RWPE2 (cell line): ENCODE measurements around the gene POLA2.

Experiments
- ATAC-seq: fragments of 200-7000 bp; cut with Tn5 transposase; 3 replicates; pipeline ENCODE4 v1.9.1; 2021; ENCODE audit warnings: low read depth
- DNase-seq: peaks from one replicate; pipeline ENCODE4 v3.0.0-alpha.2; 2020; ENCODE audit warnings: low spot score
- H3K27ac ChIP-seq: fragments of 450-650 bp; 2 replicates; pipeline ENCODE4 v1.5.1; 2017; ENCODE audit warnings: mild to moderate bottlenecking; ENCODE audit not compliant: poor library complexity, severe bottlenecking
- H3K27me3 ChIP-seq: fragments of 250-450 bp; sonication (Bioruptor Pico); 2 replicates; pipeline ENCODE4 v1.5.1; 2021; ENCODE audit warnings: mild to moderate bottlenecking, moderate library complexity; ENCODE audit not compliant: insufficient read depth, poor library complexity, severe bottlenecking
- H3K36me3 ChIP-seq: fragments of 250-450 bp; sonication (Bioruptor Pico); 2 replicates; pipeline ENCODE4 v1.5.1; 2020; ENCODE audit warnings: low read depth, mild to moderate bottlenecking, moderate library complexity
- H3K4me1 ChIP-seq: fragments of 250-450 bp; sonication (Bioruptor Pico); 2 replicates; pipeline ENCODE4 v1.5.1; 2021; ENCODE audit warnings: mild to moderate bottlenecking, moderate library complexity; ENCODE audit not compliant: insufficient read depth, poor library complexity, severe bottlenecking
- H3K4me3 ChIP-seq: fragments of 250-450 bp; sonication (Bioruptor Pico); 2 replicates; pipeline ENCODE4 v1.5.1; 2021; ENCODE audit warnings: mild to moderate bottlenecking, moderate library complexity; ENCODE audit not compliant: severe bottlenecking
- H3K9me3 ChIP-seq: fragments of 250-450 bp; sonication (Bioruptor Pico); 2 replicates; pipeline ENCODE4 v1.5.1; 2021; ENCODE audit warnings: mild to moderate bottlenecking, moderate library complexity; ENCODE audit not compliant: severe bottlenecking
- CTCF ChIP-seq: fragments of 450-650 bp; IDR thresholded peaks from one replicate; pipeline ENCODE4 v1.5.1; 2017; ENCODE audit warnings: mild to moderate bottlenecking, moderate library complexity; ENCODE audit not compliant: poor library complexity, severe bottlenecking

The POLA2 gene

GRCh38 chr11:65286686-65287085, 24.9 kb downstream of the POLA2 start:
- Histone ChIP-seq H3K4me3 (no peak overlapping the region), H3K27me3 (no peaks in the 10 kb centered on the region), H3K27ac (no peak overlapping the region), H3K4me1 (peaks cover 11% of the 10 kb centered on the region), H3K9me3 (no peaks in the 10 kb centered on the region), H3K36me3 (peaks cover 93% of the 10 kb centered on the region)
- no peak for TF ChIP-seq CTCF
- DNase-seq (no peak), ATAC-seq (no peak)

- H3K4me3 ChIP-seq, result no peak overlapping the region
- ATAC-seq, result no peak
- H3K27ac ChIP-seq, result no peak overlapping the region
- DNase-seq, result no peak
- no peaks in the 10 kb centered on the region for H3K27me3 ChIP-seq
- peaks cover 93% of the 10 kb centered on the region for H3K36me3 ChIP-seq
- TF ChIP-seq CTCF, result no peak
- peaks cover 14% of the 10 kb centered on the region for H3K4me1 ChIP-seq
- no peaks in the 10 kb centered on the region for H3K9me3 ChIP-seq
These were observed 25.8 kb downstream of the POLA2 start for GRCh38 chr11:65287601-65288000.

GRCh38 chr11:65288706-65289536, 27.2 kb downstream of the POLA2 start:
- no peak for TF ChIP-seq CTCF
- peaks cover 14% of the 10 kb centered on the region for H3K4me1 ChIP-seq
- DNase-seq (no peak), ATAC-seq (no peak)
- peaks cover 89% of the 10 kb centered on the region for H3K36me3 ChIP-seq
- H3K4me3 ChIP-seq, result no peak overlapping the region
- no peak overlapping the region for H3K27ac ChIP-seq
- no peaks in the 10 kb centered on the region for H3K9me3 ChIP-seq
- no peaks in the 10 kb centered on the region for H3K27me3 ChIP-seq

GRCh38 chr11:65290448-65291165, 28.8 kb downstream of the POLA2 start:
- Histone ChIP-seq H3K27me3 (no peaks in the 10 kb centered on the region), H3K9me3 (no peaks in the 10 kb centered on the region), H3K4me1 (peaks cover 14% of the 10 kb centered on the region), H3K4me3 (no peak overlapping the region), H3K36me3 (peaks cover 90% of the 10 kb centered on the region), H3K27ac (peak overlapping the region; percentile 51)
- no peak for DNase-seq
- ATAC-seq, result 0 out of 3 replicates have a peak, but pooled peaks have one; percentile 28
- no peak for TF ChIP-seq CTCF
